ENCODE results near the gene VTA1. TPM values are rescaled to one million over a fixed set of nuclear protein-coding genes. Genes with fewer than 3 reads are reported as not detected.

VTA1 gene
- 41.2 and 73.7 TPM in 2 replicates for total RNA-seq

GRCh38 chr6:142146828-142147662, at the start of gene VTA1, which contains the start of gene NMBR:
TSS of gene VTA1 (plus strand) at chr6:142147263. CDS start at chr6:142147288, 25 bp downstream.
TSS of gene NMBR (minus strand) at chr6:142147122. CDS start at chr6:142088658, 58,464 bp downstream.

GRCh38 chr6:142132625-142133024, 14.4 kb upstream of the VTA1 start, which contains the start of gene GJE1:
TSS of gene GJE1 (plus strand) at chr6:142132925. CDS start at chr6:142133159, 234 bp downstream.

Other genes starting within 250 kb of the VTA1 start
- gene GJE1, start 14.3 kb upstream of the VTA1 start, total RNA-seq, result not detected in 2 replicates
- gene NMBR, start 141 bp upstream of the VTA1 start, total RNA-seq, result not detected in 2 replicates
- gene ADGRG6, start 154.7 kb downstream of the VTA1 start, total RNA-seq, result 16.7 and 22.0 TPM in 2 replicates

Data from myometrial cell (primary cell).